ENCODE results near the gene CADPS2.

Gene CADPS2

GRCh38 chr7:122584676-122585251, 301.5 kb downstream of the CADPS2 start:
- no peak for DNase-seq

GRCh38 chr7:122578350-122578749, 307.9 kb downstream of the CADPS2 start:
- no peak for DNase-seq

DNA sequence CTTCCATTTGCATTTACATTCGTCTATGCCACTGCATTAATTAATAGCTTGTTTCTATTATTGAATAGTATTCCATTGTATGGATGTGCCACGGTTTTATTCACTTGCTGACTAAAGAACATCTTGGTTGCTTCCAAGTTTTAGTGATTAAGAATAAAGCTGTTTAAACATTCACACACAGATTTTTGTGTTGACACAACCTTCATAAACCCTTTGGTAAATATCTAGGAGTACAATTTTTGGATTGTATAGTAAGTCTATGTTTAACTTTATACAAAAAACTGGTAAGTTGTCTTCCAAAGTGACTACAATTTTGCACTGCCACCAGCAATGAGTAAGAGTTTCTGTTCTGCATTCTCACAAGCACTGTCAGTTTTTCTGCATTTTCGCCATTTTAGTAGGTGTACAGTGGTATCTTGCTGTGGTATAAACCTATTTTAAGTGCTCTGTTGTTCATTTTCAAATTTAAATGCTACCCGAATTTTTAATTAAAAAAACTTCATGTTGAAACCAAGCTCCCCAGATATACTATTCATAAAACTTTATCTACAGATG, 308.7 kb downstream of the CADPS2 start:
- DNase-seq: peak; percentile 8

DNA sequence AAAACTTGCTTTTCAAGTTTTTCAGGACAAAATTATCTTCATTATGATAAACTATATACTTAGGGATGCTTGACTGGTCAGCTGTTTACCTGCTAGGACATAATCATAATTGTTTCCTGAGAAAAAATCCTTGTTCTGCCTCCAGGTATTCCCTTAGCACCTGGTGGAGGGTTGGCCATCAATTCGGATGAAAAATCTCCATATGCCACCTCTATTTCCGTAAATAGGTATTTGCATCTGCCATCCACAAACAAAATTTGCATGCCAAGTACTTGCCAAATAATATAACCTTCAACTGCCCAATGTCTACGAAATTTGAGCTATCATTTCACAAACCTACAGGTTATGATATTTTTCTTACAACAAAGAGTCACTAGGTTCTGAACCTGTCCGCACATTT, 313.6 kb downstream of the CADPS2 start:
- no peak for DNase-seq

DNA sequence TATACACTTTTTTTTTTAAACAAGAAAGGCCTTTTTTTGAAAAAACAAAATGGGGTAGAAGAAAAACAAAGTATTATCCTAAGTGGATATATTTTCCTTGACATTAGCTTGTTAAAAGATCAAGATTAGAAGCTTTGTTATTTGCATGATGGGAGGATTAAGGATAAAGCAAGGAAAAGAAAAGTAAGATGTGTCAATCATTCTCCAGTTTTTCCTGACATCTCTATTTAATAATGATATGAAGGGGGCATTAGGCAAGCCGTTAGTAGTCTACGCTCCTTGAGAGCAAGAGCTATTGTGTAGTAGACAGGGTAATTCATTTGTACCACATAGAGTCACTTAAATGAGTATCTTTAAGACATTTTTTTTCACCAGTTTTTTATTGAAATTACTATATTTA, 324.9 kb downstream of the CADPS2 start:
- no peak for DNase-seq

DNA sequence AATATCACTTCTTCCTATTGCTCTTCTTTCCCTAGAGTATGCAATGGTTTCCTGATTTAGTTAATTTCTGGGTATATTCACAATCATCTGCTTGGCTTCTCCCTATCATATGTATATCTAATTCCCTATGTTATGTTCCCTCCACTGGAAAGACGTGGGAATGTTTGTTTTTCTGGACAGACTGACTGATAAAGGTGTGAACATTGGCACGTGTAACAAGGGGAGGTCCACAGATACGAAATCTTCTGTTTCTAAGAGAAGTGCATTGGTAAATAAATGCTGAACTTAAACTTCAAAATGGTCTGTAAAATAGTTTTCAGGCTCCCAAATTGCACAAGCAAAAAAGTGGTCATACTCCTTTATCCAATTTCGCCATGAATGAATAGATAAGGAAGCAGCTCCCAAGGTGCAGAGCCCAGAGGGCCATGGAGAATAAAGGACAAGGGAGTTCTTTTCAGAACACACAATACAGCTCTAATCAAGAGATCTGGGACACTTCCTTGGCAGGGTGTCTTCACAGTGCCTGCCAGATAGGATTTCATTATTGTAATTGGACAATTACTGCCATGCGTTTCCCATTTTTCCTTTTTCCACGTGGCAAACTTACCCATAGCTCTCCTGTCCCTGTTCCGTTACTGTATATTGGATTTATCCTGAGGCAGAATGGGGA, 329.3 kb downstream of the CADPS2 start:
- no peak for DNase-seq

DNA sequence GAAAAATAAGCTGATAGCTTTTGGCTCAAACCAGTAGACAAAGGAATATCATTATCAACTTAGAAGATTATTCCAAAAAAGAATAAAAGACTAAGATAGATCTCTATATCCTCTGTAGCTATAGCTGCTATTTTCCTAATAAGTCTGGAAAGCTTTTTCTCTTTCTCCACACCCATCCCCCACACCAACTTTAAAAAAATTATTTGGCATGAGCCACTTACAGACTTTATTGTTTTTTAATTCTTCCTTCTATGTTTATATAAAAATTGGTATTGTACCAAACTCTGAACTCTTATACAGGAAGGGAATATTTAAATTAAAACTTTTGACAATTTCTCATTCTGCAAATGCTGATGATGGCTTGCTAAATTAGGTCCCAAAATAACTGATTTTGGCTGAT, 330.0 kb downstream of the CADPS2 start:
- DNase-seq: no peak

- no peak for DNase-seq
Observed at GRCh38 chr7:122553761-122554160, 332.5 kb downstream of the CADPS2 start.

DNA sequence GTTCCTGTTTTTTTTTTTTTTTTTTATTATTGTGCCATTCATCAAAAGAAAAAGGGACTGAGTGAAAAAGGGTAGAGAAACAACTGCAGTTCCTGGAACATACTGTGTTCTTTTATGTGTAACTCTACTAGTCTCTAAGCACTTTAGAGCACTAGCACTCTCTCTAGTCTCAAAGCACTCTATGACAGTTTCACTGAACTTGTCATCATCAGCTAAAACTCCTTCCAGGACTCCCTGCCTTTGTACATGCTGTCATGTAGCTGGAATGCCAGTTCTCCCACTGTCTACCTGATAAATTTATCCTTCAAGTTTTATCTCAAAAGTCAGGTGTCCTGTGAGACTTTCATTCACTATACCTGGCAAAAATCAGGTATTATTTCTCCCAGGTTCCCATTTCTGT, 333.5 kb downstream of the CADPS2 start:
- DNase-seq: no peak

GRCh38 chr7:122550545-122550944, 335.7 kb downstream of the CADPS2 start:
- no peak for DNase-seq

DNA sequence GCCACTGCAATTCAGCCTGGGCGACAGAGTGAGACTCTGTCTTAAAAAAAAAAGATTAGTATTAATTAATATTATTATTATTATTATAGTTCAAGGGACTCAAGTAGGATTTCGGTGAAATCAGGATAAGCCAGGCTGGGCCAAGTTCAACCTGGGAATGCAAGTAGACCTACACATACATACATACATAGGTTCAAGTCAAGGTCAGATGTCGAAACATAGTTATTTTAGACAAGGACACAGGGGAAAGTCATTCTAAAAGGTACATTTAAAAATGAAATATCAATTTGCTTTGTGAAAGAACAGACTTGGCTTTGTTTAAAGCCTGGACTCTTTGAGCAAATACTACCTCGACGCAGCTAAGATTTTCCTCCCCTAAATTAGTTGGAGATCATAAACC, 336.7 kb downstream of the CADPS2 start:
- DNase-seq: no peak

DNA sequence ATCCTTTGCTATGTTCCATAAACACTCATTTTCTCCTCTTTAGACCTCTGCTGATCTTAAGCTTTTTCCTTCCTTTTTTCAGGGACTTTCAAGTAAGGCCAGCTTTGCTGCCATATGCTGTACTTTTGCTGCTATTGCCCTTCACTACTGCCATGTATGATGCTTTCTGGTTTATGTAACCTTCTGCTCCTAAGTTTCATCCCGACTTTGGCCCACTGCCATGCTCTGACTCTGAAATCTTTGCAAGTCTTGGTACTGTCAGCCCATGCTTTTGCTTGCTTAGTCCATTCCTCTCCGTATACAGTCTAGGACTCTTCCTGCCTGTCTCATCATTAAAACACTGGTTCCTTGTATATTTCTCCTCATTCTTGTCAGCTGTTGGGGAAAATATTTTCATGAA, 339.8 kb downstream of the CADPS2 start:
- no peak for DNase-seq

- peak; percentile 89 for DNase-seq
Observed at GRCh38 chr7:122544463-122544862, 341.8 kb downstream of the CADPS2 start.

- no peak for DNase-seq
Observed at GRCh38 chr7:122543891-122544290, 342.4 kb downstream of the CADPS2 start.

DNA sequence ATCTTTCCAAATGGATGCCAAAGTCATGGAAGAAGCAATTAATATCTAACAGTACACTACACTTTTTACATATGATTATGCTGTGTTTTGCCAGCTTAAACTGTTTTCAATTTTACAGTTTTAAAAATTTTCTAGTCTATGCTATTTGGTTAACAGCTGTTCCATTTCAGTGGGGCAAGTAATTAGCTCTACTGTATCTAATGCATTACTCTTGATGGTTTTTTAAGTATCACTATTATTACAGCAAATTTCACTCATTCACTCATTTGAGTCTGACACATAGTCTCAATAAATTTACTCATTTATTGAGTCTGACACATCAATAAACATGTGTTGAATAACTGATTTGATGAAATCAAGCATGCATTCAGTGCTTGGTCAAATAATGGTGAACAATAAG, 343.1 kb downstream of the CADPS2 start:
- no peak for DNase-seq

DNA sequence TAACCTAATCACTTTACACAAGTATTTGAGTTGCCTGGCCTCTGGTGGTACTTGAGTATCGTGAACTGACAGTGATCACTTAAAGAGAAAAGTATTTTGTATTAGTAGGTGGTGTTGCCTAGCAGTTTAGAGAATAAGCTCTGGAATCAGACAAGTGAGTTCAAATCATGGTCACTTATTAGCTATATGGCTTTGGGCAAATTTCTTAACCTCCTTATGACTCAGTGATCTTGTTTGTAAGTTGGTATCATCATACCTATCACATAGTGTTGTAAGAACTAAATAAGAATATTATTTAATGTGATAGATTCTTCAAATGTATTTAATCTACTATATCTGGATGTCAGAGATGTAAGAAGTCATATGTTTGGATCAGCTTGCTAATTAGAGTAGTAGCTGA, 351.2 kb downstream of the CADPS2 start:
- no peak for DNase-seq

DNA sequence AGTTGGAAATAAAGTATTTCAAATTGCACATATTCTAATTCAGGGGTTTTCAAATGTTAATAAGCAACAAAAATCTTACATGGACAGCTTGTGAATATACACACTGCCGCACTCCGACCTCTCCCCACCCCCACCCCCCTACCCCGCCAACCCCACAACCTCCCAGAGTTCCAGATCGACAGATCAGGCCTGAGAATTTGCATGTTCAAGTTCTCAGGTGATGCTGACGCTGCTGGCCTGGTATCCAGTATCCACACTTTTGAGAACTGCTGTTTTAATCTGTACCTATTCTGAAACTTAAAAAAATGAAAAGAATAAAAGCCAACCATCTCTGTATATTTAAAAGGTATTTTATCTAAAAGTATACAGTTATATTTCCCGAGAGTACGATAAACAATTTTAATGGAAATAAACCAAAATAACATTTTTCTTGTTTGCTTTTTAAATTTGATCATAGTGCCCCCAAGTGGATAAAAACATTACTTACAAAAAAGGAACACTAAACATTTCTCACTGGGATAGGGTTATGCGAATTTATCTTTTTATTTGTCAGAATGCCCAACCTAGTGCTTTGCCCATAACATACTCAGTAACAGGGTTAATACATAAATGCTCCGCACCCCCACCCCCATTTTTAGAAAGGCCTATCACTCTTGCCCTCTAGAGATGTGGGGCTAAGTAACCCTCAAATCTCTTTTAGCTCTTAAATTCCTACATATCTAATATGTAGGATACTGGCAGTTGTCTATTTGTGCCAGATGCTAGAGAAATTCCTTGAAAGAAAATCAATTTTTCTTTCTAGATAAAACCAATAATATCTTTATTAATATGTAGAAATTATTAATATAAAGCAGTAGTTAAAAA, 353.6 kb downstream of the CADPS2 start:
- DNase-seq: no peak

DNA sequence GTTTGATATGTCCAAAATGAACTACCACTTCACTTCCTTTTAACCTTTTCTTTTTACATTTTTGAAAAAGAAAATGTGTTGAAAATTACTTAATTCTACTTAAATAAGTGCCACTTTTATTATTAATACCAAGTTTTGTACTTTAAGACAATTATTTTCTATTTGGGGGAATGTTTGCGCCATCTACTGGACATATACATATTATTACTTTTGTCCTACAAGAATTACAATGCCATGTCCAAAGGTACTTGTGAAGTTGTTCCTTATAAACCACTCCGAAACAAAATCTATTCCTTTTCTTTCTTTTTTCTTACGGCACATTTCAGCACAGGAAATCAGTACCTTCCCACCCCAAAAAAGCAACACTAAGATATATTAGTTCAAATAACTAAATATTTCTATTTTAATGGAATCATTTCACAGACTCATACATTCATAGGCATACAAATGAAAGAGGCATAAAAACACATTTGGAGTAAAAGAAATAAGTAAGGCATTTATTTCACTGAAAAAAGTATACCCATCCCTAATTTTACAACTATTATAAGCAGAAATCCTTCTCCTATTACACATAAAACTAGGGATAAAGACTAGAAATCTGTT, 357.3 kb downstream of the CADPS2 start:
- no peak for DNase-seq

DNA sequence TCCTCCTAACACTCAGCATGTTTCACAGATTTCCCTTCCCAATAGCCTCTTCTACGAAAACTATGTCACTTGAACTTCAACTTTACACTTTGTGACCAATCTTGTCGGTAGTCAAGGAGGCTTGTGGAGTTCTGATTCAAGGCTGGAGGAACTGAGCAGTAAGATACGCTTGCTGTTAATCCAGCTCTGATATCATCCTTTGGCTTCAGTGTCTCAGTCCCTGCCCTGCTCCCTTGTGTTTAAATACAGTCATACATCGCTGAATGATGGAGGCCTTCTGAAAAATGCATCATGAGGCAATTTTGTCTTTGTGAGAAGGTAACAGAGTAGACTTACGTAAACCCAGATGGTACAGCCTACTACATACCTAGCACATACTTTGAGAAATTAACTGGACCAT, 360.9 kb downstream of the CADPS2 start:
- DNase-seq: no peak

GRCh38 chr7:122521767-122522166, 364.5 kb downstream of the CADPS2 start:
- DNase-seq: no peak

GRCh38 chr7:122520971-122521555, 365.2 kb downstream of the CADPS2 start:
- DNase-seq: no peak

DNA sequence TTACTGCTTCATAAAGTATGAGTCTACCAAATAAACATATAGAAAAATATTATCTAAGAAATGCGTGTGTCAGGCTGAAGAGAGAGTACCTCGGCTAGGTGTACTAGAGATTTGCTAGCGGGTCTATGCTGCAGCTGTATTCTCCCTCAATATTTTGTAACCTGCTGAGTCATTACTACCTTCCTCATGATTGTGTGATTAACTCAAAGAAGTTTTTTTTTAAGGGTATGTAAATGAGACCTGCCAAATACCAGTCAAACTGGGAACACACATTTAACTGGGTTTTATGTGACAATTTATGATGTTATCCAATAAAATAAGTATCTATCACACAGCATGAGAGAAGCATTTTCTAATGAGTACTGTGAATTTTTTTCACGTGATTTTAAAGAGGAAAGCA, 367.8 kb downstream of the CADPS2 start:
- no peak for DNase-seq

DNA sequence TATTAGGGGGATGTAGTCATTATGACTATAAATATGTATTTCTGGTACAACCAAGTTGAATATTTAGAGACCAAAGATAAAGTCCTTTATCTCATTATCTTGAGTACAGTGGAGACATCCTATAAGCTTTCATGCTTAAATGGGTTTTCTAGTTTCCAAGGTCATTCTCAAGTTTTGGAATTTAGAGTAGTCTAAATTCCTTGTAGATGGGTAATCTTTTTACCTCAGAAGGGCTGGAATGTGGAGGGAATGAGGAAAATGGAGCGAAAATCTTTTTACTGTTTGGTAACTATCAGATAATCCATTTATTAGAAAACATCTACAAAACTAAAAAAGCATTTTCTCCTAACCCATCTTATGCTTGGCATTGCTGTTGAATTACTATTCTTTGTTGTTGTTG, 368.7 kb downstream of the CADPS2 start:
- DNase-seq: no peak
